A549 (cell line): ENCODE data around the gene LY6G5C. TPM values are rescaled to one million over a fixed set of nuclear protein-coding genes. Genes with fewer than 3 reads are reported as not detected.
A peak's percentile ranks its signal among the peaks of the same experiment; 100 is the strongest.

Experiments
- ATAC-seq, 2 experiments: fragments of 200-7000 bp in 1 of 2; fragments of >200 bp in 1 of 2; cut with Nextera tagmentation in 1 of 2; cut with Tn5 transposase in 1 of 2; 3 replicates each; pipeline versions ENCODE4 v1.8.0 to v1.9.1; 2018 to 2020; ENCODE audit warnings: mild to moderate bottlenecking in 1 of 2, moderate library complexity in 1 of 2
- CTCF ChIA-PET: fragments of 300-600 bp; sonication (Branson Sonifier 250); formaldehyde crosslinking; extraction: SDS; loops from one replicate; lab custom pipeline; 2021; ENCODE audit warnings: antibody characterized with exemption, inconsistent platforms; lab: Yijun Ruan, JAX
- POLR2A ChIA-PET: fragments of 350-600 bp; formaldehyde crosslinking; extraction: SDS; loops from one replicate; lab custom pipeline; 2021; ENCODE audit warnings: antibody characterized with exemption, inconsistent platforms; lab: Yijun Ruan, JAX
- DNase-seq, 2 experiments: peaks; one replicate each; pipeline versions ENCODE4 v3.0.0 to v3.0.0-alpha.2; 2011 to 2016; ENCODE audit warnings: low read depth in 1 of 2, low spot score in 1 of 2
- FAIRE-seq: peaks from 2 replicates; lab custom pipeline; 2011; peaks lifted over from hg19 to GRCh38; lab: Jason Lieb, UNC
- H3K27ac ChIP-seq, 2 experiments: fragments of >200 bp; sonication (Bioruptor Twin); formaldehyde crosslinking; 3 replicates each; pipeline ENCODE4 v1.5.1; 2016 to 2017
- H3K4me1 ChIP-seq: fragments of >200 bp; sonication (Bioruptor Twin); formaldehyde crosslinking; 3 replicates; pipeline ENCODE4 v1.6.1; 2016
- H3K4me2 ChIP-seq: fragments of >200 bp; sonication (Bioruptor Twin); formaldehyde crosslinking; 3 replicates; pipeline ENCODE4 v1.6.1; 2016
- H3K4me3 ChIP-seq: fragments of >200 bp; sonication (Bioruptor Twin); formaldehyde crosslinking; 3 replicates; pipeline ENCODE4 v1.5.1; 2016
- H3K9me3 ChIP-seq: fragments of >200 bp; sonication (Bioruptor Twin); formaldehyde crosslinking; 3 replicates; pipeline ENCODE4 v1.6.1; 2016
- EP300 ChIP-seq, 2 experiments: fragments of >200 bp; sonication (Bioruptor Twin); formaldehyde crosslinking; IDR thresholded peaks; 2 replicates in 1 of 2; 3 replicates in 1 of 2; pipeline ENCODE4 v1.6.1; 2016 to 2017
- FOSB ChIP-seq: fragments of 250-450 bp; sonication (Bioruptor Pico); IDR thresholded peaks from 2 replicates; pipeline ENCODE4 v1.5.0; 2020; ENCODE audit warnings: mild to moderate bottlenecking, moderate library complexity
- MAFK ChIP-seq: fragments of 450-650 bp; IDR thresholded peaks from 2 replicates; pipeline ENCODE4 v1.6.1; 2014; ENCODE audit not compliant: partially characterized antibody
- MYC ChIP-seq: IDR thresholded peaks from 2 replicates; pipeline ENCODE4 v1.6.1; 2012; ENCODE audit warnings: mild to moderate bottlenecking, inconsistent platforms, low read length, improper control_type of control experiment, borderline replicate concordance
- POLR2A ChIP-seq: IDR thresholded peaks from 2 replicates; pipeline ENCODE4 v1.6.1; 2012; ENCODE audit warnings: mild to moderate bottlenecking, low read length
- RAD21 ChIP-seq, 2 experiments: fragments of >200 bp in 1 of 2; sonication (Bioruptor Twin) in 1 of 2; formaldehyde crosslinking in 1 of 2; IDR thresholded peaks in 1 of 2; conservative IDR thresholded peaks in 1 of 2; 2 replicates in 1 of 2; 3 replicates in 1 of 2; pipeline ENCODE4 v1.6.1; 2012 to 2018; ENCODE audit warnings: inconsistent platforms in 1 of 2
- RNF2 ChIP-seq: fragments of 200-600 bp; sonication (generic); IDR thresholded peaks from 2 replicates; pipeline ENCODE4 v1.6.1; 2016; ENCODE audit warnings: low read depth, mild to moderate bottlenecking, antibody characterized with exemption, moderate library complexity, borderline replicate concordance
- TFCP2L1 ChIP-seq: fragments of 250-450 bp; sonication (Bioruptor Pico); IDR thresholded peaks from 2 replicates; pipeline ENCODE4 v1.5.0; 2021; ENCODE audit warnings: mild to moderate bottlenecking
- ZSCAN20 ChIP-seq: fragments of 250-450 bp; sonication (Bioruptor Pico); IDR thresholded peaks from 2 replicates; pipeline ENCODE4 v1.8.0; 2022; ENCODE audit warnings: mild to moderate bottlenecking, moderate library complexity
- WGBS: methylation state at CpG from one replicate; pipeline ENCODE4 v1.1.6; 2017; ENCODE audit errors: missing lambda C conversion rate; 5-methylcytosine and 5-hydroxymethylcytosine counted together
- polyA plus RNA-seq, 4 experiments: library from polyadenylated mRNA; depleted of rRNA in 3 of 4; stranded (reverse); fragments of >200 nt; fragmentation: RNase III in 1 of 4; extraction: RNeasy Plus Mini Kit Qiagen cat#74134 plus additional on column Dnase treatment in 1 of 4; gene quantifications; 2 replicates in 3 of 4; 3 replicates in 1 of 4; pipeline ENCODE4 v1.2.3, GENCODE V29; 2011 to 2017
- TF ChIP-seq, protein P1 (sequence below): IDR thresholded peaks from 2 replicates; pipeline ENCODE4 v1.6.1; 2012

The LY6G5C gene
- polyA plus RNA-seq, 2 of the 4 experiments (the other 2 are of a cell fraction), result 1.2 to 1.6 TPM

DNA sequence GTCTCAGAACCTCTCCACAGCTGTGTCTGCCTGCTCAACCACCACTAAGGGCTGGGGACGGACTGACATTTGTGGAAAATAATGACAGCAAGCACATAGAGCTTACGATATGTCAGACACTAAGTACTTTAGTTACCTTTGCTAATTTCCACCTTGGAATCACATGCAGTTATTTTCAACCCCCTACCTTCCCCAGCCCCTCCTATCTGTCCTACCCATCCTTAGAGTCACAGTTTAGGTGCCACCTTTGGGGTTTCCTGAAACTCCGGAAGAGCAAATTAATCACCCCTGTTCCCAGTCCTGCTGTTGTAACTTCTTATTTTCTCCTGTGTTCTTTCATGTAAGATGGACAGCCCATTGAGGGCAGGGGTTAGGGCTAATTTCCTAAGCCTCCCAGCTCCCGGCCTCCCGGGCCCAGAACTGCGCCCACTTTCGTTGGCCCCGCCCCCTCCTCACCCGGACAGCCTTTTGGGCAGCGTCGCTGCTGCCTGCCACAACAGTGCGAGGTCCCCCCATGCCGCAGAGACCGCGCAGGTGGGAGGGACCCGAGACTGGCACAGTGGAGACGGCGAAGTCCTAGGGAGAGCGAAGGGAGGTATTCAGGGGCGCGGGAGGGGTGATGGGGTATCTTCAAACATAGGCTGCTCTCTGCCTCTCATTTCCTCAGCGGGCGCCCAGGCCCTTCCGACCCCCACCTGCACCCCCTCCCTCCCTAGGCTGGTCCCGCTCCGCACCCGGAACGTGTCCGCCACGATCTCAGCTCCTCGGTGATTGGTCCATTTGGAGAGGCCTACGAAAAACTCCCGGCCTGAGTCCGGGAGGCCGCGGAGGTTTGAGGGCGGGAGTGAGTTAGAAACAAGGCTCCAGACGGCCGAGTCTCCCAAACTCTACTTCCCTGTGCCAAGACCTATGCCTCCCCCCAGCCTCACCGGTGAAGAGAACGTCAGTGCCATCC is 47.1 kb upstream of the LY6G5C start:
- TF ChIP-seq FOSB (CRISPR knock-in tag), result no peak
- ChIA-PET CTCF (interaction anchor here (1.0 to 4.7 kb wide), 12 partner anchors 10 to 103 kb away, joined by 3 to 30 read pairs (median 8); partner anchors contain the start of genes CLIC1, LY6G5C and MSH5), POLR2A (interaction anchor here (0.6 kb wide), 1 partner anchor 66 kb away, joined by 5 read pairs; no protein-coding TSS in a partner anchor)
- DNase-seq (no peak), FAIRE-seq (no peak), ATAC-seq (no peak)
- no peak overlapping the region; a peak in 1 of 6 replicates for H3K27ac ChIP-seq
- peaks cover 8% of the 10 kb centered on the region; the same call in 2 of the 3 replicates for H3K4me1 ChIP-seq
- H3K4me3 ChIP-seq, result no peak overlapping the region
- no peaks in the 10 kb centered on the region for H3K9me3 ChIP-seq
- no peak overlapping the region; the same call in 1 of the 3 replicates for H3K4me2 ChIP-seq
- 92% methylated on average over 36 of the region's 41 CpGs for WGBS

DNA sequence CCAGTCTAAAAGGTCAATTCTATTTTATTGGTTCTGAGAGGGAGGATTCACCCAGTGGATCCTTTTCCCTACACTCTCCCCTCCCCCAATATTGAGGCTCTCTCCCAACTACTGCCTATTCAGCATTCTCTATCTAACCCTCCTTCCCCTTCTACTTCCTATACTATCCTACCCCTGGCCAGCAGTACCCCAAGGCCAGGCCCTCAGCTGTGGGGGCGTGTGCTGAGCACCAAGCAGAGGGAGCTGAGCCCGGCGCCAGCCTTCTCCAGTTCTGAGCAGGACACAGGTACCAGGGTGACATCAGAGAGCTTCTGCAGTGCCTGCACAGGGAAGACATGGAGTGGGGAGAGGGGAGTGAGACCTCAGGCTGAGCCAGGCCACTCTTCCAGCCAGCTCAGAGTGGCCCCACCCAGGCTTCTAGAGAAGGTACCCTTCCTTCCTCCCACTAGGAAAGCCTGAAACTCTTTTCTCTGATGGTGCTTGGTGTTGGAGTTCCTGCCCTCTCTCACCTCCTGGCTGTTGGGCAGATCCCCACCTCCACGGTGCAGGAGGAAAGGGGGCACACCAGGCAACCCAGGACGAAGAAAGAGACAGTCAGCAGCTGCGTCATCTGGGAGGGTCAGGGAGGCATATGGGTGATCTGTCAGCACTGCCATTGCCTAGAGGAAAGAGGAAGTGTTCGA is 46.3 kb upstream of the LY6G5C start:
- Histone ChIP-seq H3K4me1 (peaks cover 8% of the 10 kb centered on the region; the same call in 2 of the 3 replicates), H3K9me3 (no peaks in the 10 kb centered on the region), H3K4me3 (no peak overlapping the region), H3K27ac (no peak overlapping the region), H3K4me2 (no peak overlapping the region)
- no peak for ATAC-seq
- no peak for DNase-seq
- TF ChIP-seq RAD21 (conservative IDR thresholded peaks at IDR 0.05 in 1 of 2, IDR thresholded peaks at IDR 0.05 in 1 of 2) (no peak), MYC (no peak), MAFK (peak; percentile 9)
- POLR2A ChIA-PET, result interaction anchor here (0.6 kb wide), 1 partner anchor 67 kb away, joined by 5 read pairs; no protein-coding TSS in a partner anchor
- no peak for FAIRE-seq
- 90% methylated on average over 5 of the region's 7 CpGs for WGBS
- CTCF ChIA-PET, result interaction anchor here (1.0 to 4.7 kb wide), 5 partner anchors 11 to 103 kb away, joined by 3 to 26 read pairs (median 10); partner anchors contain the start of genes CLIC1 and LY6G5C

DNA sequence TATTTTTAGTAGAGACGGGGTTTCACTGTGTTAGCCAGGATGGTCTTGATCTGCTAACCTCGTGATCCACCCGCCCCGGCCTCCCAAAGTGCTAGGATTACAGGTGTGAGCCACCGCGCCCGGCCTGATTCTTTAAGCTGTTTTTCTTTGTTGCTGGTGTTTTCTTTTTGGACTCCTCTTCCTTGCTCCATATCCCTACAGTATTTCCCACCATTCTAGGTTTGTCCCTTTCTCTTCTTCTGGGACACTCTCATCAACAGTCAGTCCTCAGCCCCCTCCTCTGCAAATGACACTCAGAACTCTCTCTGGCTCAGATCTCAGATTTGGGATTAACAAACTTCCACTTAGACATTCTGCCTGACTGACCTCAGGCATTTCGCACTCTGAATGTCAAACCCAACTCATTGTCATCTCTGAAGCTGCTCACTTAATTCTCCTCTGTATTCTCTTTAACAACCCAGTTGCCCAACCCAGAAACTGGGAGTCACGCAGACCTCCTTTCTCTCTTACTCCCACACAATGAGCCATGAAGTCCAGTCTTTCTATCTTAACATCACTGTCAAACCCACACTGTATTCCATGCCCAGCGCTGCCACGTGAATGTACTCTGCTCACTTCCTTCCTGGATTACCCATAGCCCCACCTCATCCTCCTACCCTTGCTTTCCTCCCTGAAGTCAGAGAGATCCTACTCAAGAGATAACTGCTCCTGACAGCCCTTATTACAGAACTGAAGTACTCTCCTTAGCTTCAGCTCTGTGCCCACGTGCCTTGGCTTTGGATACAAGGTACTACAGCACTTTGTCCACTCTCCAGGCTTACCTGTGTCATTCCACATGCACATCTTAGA is 44.9 kb upstream of the LY6G5C start:
- no peak overlapping the region for H3K4me3 ChIP-seq
- no peak overlapping the region for H3K27ac ChIP-seq
- no peak for FAIRE-seq
- CTCF ChIA-PET, result interaction anchor here (0.7 to 3.9 kb wide), 4 partner anchors 12 to 151 kb away, joined by 3 to 10 read pairs (median 5); partner anchors contain the start of gene CLIC1
- POLR2A ChIA-PET, result interaction anchor here (0.7 to 1.7 kb wide), 2 partner anchors 8 to 22 kb away, joined by 4 to 6 read pairs; no protein-coding TSS in a partner anchor
- no peak overlapping the region for H3K4me2 ChIP-seq
- WGBS, result 92% methylated on average over 12 of the region's 12 CpGs
- H3K4me1 ChIP-seq, result peaks cover 5% of the 10 kb centered on the region; the same call in 2 of the 3 replicates
- no peak for DNase-seq
- ATAC-seq, result no peak
- TF ChIP-seq TFCP2L1, result no peak
- no peak for TF ChIP-seq EP300 (IDR thresholded peaks at IDR 0.05)
- TF ChIP-seq, protein P1, sequence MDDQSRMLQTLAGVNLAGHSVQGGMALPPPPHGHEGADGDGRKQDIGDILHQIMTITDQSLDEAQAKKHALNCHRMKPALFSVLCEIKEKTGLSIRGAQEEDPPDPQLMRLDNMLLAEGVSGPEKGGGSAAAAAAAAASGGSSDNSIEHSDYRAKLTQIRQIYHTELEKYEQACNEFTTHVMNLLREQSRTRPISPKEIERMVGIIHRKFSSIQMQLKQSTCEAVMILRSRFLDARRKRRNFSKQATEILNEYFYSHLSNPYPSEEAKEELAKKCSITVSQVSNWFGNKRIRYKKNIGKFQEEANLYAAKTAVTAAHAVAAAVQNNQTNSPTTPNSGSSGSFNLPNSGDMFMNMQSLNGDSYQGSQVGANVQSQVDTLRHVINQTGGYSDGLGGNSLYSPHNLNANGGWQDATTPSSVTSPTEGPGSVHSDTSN, result no peak
- TF ChIP-seq ZSCAN20 (CRISPR knock-in tag), result no peak
- no peak for TF ChIP-seq MYC
- H3K9me3 ChIP-seq, result no peaks in the 10 kb centered on the region

DNA sequence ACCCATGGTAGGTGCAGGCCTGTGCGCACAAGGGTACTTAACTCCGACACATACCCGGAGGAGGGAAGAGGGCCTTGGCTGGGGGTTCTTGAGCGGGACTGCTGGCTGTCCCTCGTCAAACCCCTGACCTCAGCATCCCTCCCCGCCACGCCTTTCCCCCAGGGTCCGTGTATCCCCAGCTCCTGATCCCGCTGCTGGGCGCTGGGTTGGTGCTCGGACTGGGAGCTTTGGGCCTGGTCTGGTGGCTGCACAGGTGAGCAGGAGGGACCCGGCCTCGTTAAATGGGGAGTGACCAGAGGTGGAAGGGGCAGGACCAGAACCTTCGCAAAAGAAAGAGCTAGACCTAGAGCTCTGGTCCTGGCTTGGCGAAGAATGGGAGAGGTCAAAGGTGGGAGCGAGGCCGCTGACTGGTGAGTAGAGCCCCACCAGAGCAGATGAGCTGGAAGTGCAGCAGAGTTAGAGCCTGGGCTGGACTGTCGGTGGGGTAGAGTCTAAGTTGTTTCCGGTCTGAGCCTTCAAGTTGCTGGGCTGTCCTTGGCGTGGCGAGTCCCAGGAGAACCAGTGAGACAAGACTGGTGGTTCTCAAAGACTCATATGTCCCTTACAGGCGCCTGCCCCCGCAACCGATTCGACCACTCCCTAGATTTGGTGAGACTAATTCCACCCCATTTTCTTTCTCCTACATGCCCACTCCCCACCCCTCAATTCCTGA is 43.3 kb upstream of the LY6G5C start:
- DNase-seq (no peak), FAIRE-seq (no peak), ATAC-seq (no peak)
- no peak overlapping the region for H3K27ac ChIP-seq
- CTCF ChIA-PET, result interaction anchor here (1.1 to 3.9 kb wide), 5 partner anchors 10 to 106 kb away, joined by 4 to 10 read pairs (median 6); partner anchors contain the start of gene CLIC1
- POLR2A ChIA-PET, result interaction anchor here (1.2 to 1.7 kb wide), 2 partner anchors 20 to 83 kb away, joined by 3 to 6 read pairs; partner anchors contain the start of gene LSM2
- no peak overlapping the region for H3K4me2 ChIP-seq
- no peaks in the 10 kb centered on the region for H3K9me3 ChIP-seq
- 91% methylated on average over 20 of the region's 25 CpGs for WGBS
- TF ChIP-seq EP300 (IDR thresholded peaks at IDR 0.05) (no peak), POLR2A (no peak), RNF2 (no peak)
- TF ChIP-seq, protein P1, result no peak
- H3K4me3 ChIP-seq, result no peak overlapping the region
- H3K4me1 ChIP-seq, result no peaks in the 10 kb centered on the region
